ENCODE data around the gene NFYB.

- TF ChIP-seq CTCF (IDR thresholded peaks at IDR 0.05) (no peak), POLR2AphosphoS5 (IDR thresholded peaks at IDR 0.05) (no peak)
These were observed 7.2 kb downstream of the NFYB start for GRCh38 chr12:104130760-104131159.

Measured in sigmoid colon (tissue), 4 donors.